ENCODE measurements around the gene MGAT4B. TPM values are rescaled to one million over a fixed set of nuclear protein-coding genes. Genes with fewer than 3 reads are reported as not detected.

Gene MGAT4B
- total RNA-seq, 1 experiment from 2014 or later = 217 TPM

DNA sequence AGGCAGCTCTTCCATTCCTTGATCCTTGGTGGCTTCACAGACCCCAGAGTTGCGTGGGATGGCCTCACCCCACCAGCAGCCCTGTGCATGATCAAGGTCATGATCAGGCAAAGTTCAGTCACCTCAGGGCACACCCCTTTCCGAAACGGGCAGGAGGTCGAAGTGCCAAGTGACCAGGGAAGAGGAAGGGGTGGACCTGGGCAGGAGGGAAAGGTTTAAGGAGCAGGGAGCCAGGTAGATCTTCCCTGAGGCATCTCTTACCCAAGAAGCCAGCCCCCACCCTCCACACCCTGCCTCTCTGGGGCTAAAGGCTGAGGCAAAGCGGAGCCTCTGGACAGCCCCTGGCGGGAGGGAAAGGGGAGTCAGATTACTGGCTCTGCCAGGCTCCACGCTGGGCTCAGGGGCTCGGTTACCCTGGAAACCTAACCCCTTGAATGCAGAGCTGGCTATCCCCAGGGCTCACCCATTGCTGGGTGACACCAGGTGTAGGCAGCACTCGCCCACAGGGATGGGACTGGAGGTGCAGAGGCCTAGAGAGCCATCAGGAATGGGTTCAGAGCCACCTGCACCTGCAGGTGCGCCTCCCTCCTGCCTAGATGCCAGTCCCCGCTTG lies 3.6 kb downstream of the MGAT4B start:
- H3K4me1 ChIP-seq = peaks cover 18% of the 10 kb centered on the region
- intact Hi-C loops (cut with micrococcal nuclease; ENCODE audit: unreplicated experiment) = no loop called here
- Mint-ChIP-seq H3K4me3 (ENCODE audit: unreplicated experiment) (no peak overlapping the region), H3K9me3 (ENCODE audit: unreplicated experiment) (no peaks in the 10 kb centered on the region), H3K36me3 (ENCODE audit: insufficient read depth, unreplicated experiment) (peaks cover 69% of the 10 kb centered on the region), H3K27me3 (ENCODE audit: insufficient read depth, unreplicated experiment) (no peaks in the 10 kb centered on the region), H3K4me1 (ENCODE audit: low read depth, unreplicated experiment) (peaks cover 13% of the 10 kb centered on the region), H3K27ac (ENCODE audit: unreplicated experiment) (no peak overlapping the region)
- TF ChIP-seq, protein P1, sequence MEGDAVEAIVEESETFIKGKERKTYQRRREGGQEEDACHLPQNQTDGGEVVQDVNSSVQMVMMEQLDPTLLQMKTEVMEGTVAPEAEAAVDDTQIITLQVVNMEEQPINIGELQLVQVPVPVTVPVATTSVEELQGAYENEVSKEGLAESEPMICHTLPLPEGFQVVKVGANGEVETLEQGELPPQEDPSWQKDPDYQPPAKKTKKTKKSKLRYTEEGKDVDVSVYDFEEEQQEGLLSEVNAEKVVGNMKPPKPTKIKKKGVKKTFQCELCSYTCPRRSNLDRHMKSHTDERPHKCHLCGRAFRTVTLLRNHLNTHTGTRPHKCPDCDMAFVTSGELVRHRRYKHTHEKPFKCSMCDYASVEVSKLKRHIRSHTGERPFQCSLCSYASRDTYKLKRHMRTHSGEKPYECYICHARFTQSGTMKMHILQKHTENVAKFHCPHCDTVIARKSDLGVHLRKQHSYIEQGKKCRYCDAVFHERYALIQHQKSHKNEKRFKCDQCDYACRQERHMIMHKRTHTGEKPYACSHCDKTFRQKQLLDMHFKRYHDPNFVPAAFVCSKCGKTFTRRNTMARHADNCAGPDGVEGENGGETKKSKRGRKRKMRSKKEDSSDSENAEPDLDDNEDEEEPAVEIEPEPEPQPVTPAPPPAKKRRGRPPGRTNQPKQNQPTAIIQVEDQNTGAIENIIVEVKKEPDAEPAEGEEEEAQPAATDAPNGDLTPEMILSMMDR (IDR thresholded peaks at IDR 0.05; ENCODE audit: insufficient read depth in 1 of 2, low read depth in 1 of 2, low read length in 1 of 2, severe bottlenecking in 1 of 2, unreplicated experiment in 1 of 2) = no peak
- H3K27me3 ChIP-seq (replicated peaks; ENCODE audit: control insufficient read depth, insufficient read depth, low read length) = no peaks in the 10 kb centered on the region
- BruUV-seq (replicated peaks) = no TSS peak
- ChIA-PET CTCF (no interaction called here), POLR2A (no interaction called here)
- no peaks in the 10 kb centered on the region for H3K9me3 ChIP-seq
- H3K36me3 ChIP-seq (ENCODE audit: control insufficient read depth, insufficient read depth, low read length) = peaks cover 9% of the 10 kb centered on the region
- no peak for DNase-seq
- H3K4me3 ChIP-seq (ENCODE audit: low read depth, low read length) = no peak overlapping the region

DNA sequence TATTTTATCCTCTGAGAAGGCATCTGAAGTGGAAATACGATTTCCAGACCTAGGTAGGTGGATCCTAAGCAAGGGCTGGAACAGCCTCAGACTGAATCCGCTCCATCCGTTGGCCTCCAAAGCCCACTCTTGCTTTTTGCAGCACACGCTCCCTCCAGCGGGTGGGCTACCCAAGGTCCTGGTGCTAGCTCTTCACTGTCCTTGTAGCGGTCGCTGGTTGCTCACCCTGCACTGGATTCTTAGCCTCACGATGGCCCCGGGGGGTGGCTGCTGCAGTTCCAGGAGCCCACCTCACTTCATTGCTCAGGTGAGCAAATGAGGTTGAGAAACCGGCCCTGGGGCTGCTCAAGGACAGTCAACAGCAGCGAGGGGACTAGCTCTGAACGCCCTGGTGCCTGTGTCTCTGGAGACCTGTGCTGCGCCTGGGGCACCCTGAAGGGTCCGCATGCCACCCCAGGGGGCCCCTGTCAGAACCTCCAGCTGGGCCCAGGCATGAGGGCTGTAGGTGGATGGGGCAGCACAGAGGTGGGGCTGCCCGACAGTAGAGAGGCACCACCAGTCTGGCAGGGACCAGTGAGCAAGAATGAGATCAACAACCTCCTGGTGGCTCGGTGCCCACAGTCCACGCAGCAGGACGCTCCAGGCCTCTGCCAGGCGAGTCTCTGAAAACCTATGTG lies 4.3 kb downstream of the MGAT4B start:
- CTCF ChIA-PET = no interaction called here
- no peaks in the 10 kb centered on the region for H3K9me3 Mint-ChIP-seq (ENCODE audit: unreplicated experiment)

DNA sequence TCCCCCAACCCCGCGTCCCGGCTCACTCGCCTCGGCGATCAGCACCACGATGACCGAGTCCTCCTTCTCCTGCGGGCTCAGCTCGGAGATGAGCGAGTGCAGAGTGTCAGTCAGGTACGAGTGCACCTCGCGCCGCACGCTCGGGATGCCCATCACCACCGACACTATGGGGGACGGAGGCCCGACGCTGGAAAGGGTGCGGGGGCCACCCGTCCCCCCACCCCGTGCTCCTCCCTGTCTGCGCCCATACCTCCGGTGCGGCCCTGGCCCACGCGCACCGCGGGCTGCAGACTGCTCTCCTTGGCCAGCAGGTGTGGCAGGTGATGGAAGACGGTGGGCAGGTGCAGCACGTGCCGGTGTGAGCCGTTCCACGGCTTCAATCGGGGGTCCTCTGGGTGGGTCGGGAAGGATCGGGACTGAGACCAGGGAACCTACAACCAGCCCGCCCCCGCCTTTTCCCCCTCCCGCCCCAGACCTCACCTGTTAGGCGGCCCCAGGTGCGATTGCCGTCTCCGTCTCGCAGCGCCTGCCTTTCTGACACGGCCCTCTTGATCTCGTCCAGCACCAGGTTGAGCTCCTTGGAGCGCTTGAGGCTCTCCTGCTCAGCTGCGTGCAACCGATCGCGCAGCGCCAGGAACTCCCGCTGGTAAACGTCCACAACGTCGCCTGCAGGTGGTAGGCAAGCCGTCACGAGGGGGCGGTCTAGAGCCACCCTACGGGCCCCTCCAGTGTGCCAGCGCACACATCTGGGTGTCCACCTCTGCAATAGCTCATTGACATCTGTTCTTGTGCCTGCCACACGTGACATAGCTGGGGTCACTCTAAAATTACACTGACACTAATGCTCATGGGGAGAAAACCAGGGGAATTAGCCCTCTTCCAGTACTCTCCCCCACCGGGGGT lies 5.1 kb downstream of the MGAT4B start:
- Histone ChIP-seq H3K36me3 (ENCODE audit: control insufficient read depth, insufficient read depth, low read length) (peaks cover 10% of the 10 kb centered on the region), H3K4me3 (ENCODE audit: low read depth, low read length) (no peak overlapping the region), H3K9me3 (no peaks in the 10 kb centered on the region), H3K27me3 (replicated peaks; ENCODE audit: control insufficient read depth, insufficient read depth, low read length) (no peaks in the 10 kb centered on the region), H3K4me1 (peaks cover 21% of the 10 kb centered on the region)
- intact Hi-C loops (cut with micrococcal nuclease; ENCODE audit: unreplicated experiment) = no loop called here
- H3K36me3 Mint-ChIP-seq (ENCODE audit: insufficient read depth, unreplicated experiment) = peaks cover 76% of the 10 kb centered on the region
- POLR2A ChIA-PET = no interaction called here
- TF ChIP-seq, protein P1 (IDR thresholded peaks at IDR 0.05; ENCODE audit: insufficient read depth in 1 of 2, low read depth in 1 of 2, low read length in 1 of 2, severe bottlenecking in 1 of 2, unreplicated experiment in 1 of 2) = peak; percentile 10 to 20
- peaks cover 20% of the 10 kb centered on the region for H3K4me1 Mint-ChIP-seq (ENCODE audit: low read depth, unreplicated experiment)
- H3K27ac Mint-ChIP-seq (ENCODE audit: unreplicated experiment) = no peak overlapping the region
- no peak overlapping the region for H3K4me3 Mint-ChIP-seq (ENCODE audit: unreplicated experiment)
- peak in 1 of 2 experiments; percentile 46 for DNase-seq
- no TSS peak for BruUV-seq (replicated peaks)
- H3K27me3 Mint-ChIP-seq (ENCODE audit: insufficient read depth, unreplicated experiment) = no peaks in the 10 kb centered on the region
- no peaks in the 10 kb centered on the region for H3K9me3 Mint-ChIP-seq (ENCODE audit: unreplicated experiment)
- CTCF ChIA-PET = no interaction called here

More for the DNA sequence above, 4.3 kb downstream of the MGAT4B start:
- Mint-ChIP-seq H3K27ac (ENCODE audit: unreplicated experiment) (no peak overlapping the region), H3K27me3 (ENCODE audit: insufficient read depth, unreplicated experiment) (no peaks in the 10 kb centered on the region), H3K4me3 (ENCODE audit: unreplicated experiment) (no peak overlapping the region), H3K36me3 (ENCODE audit: insufficient read depth, unreplicated experiment) (peaks cover 68% of the 10 kb centered on the region), H3K4me1 (ENCODE audit: low read depth, unreplicated experiment) (peaks cover 13% of the 10 kb centered on the region)
- H3K4me1 ChIP-seq = peaks cover 18% of the 10 kb centered on the region
- intact Hi-C loops (cut with micrococcal nuclease; ENCODE audit: unreplicated experiment) = no loop called here
- peaks cover 9% of the 10 kb centered on the region for H3K36me3 ChIP-seq (ENCODE audit: control insufficient read depth, insufficient read depth, low read length)
- H3K9me3 ChIP-seq = no peaks in the 10 kb centered on the region
- BruUV-seq (replicated peaks) = no TSS peak
- TF ChIP-seq, protein P1 (IDR thresholded peaks at IDR 0.05; ENCODE audit: insufficient read depth in 1 of 2, low read depth in 1 of 2, low read length in 1 of 2, severe bottlenecking in 1 of 2, unreplicated experiment in 1 of 2) = no peak
- H3K27me3 ChIP-seq (replicated peaks; ENCODE audit: control insufficient read depth, insufficient read depth, low read length) = no peaks in the 10 kb centered on the region
- no peak for DNase-seq
- H3K4me3 ChIP-seq (ENCODE audit: low read depth, low read length) = no peak overlapping the region
- POLR2A ChIA-PET = no interaction called here
